ENCODE results near the gene SNAP25.

Gene SNAP25

GRCh38 chr20:10263385-10264165 is 44.9 kb downstream of the SNAP25 start:
- no peak for DNase-seq (ENCODE audit: low read depth)

GRCh38 chr20:10264166-10264558 is 45.5 kb downstream of the SNAP25 start:
- DNase-seq (ENCODE audit: low read depth): no peak

GRCh38 chr20:10268636-10269035 is 50.0 kb downstream of the SNAP25 start:
- no peak for DNase-seq (ENCODE audit: low read depth)

GRCh38 chr20:10270630-10271029 is 52.0 kb downstream of the SNAP25 start:
- DNase-seq (ENCODE audit: low read depth): no peak

GRCh38 chr20:10271494-10272219 is 53.0 kb downstream of the SNAP25 start:
- no peak for DNase-seq (ENCODE audit: low read depth)

GRCh38 chr20:10276878-10277580 is 58.4 kb downstream of the SNAP25 start:
- no peak for DNase-seq (ENCODE audit: low read depth)

GRCh38 chr20:10277616-10278015 is 59.0 kb downstream of the SNAP25 start:
- DNase-seq (ENCODE audit: low read depth): no peak

- no peak for DNase-seq (ENCODE audit: low read depth)
Observed at GRCh38 chr20:10278412-10278811, 59.8 kb downstream of the SNAP25 start.

- DNase-seq (ENCODE audit: low read depth): no peak
Observed at GRCh38 chr20:10280018-10280908, 61.6 kb downstream of the SNAP25 start.

GRCh38 chr20:10281911-10282310 is 63.3 kb downstream of the SNAP25 start:
- no peak for DNase-seq (ENCODE audit: low read depth)

GRCh38 chr20:10282979-10283456 is 64.4 kb downstream of the SNAP25 start:
- no peak for DNase-seq (ENCODE audit: low read depth)

- DNase-seq (ENCODE audit: low read depth): no peak
Observed at GRCh38 chr20:10286356-10286755, 67.7 kb downstream of the SNAP25 start.

- no peak for DNase-seq (ENCODE audit: low read depth)
Observed at GRCh38 chr20:10288421-10288820, 69.8 kb downstream of the SNAP25 start.

GRCh38 chr20:10288954-10289646 is 70.5 kb downstream of the SNAP25 start:
- no peak for DNase-seq (ENCODE audit: low read depth)

- DNase-seq (ENCODE audit: low read depth): no peak
Observed at GRCh38 chr20:10291568-10292248, 73.1 kb downstream of the SNAP25 start.

- DNase-seq (ENCODE audit: low read depth): no peak
Observed at GRCh38 chr20:10297223-10297622, 78.6 kb downstream of the SNAP25 start.

- DNase-seq (ENCODE audit: low read depth): no peak
Observed at GRCh38 chr20:10297684-10298240, 79.1 kb downstream of the SNAP25 start.

GRCh38 chr20:10300582-10301446 is 82.2 kb downstream of the SNAP25 start:
- no peak for DNase-seq (ENCODE audit: low read depth)

GRCh38 chr20:10303852-10304251 is 85.2 kb downstream of the SNAP25 start:
- no peak for DNase-seq (ENCODE audit: low read depth)

Data from stimulated activated CD8-positive, alpha-beta memory T cell treated with anti-CD3 and anti-CD28 coated beads, Interleukin-15, amount 100 ng/mL, for 1 hour (primary cell).